ENCODE results near the gene CPLX1. TPM values are rescaled to one million over a fixed set of nuclear protein-coding genes. Genes with fewer than 3 reads are reported as not detected.

Gene CPLX1
- total RNA-seq, 4 donors from 2014 or later: 0.38 to 0.44 TPM; not detected in 2

DNA sequence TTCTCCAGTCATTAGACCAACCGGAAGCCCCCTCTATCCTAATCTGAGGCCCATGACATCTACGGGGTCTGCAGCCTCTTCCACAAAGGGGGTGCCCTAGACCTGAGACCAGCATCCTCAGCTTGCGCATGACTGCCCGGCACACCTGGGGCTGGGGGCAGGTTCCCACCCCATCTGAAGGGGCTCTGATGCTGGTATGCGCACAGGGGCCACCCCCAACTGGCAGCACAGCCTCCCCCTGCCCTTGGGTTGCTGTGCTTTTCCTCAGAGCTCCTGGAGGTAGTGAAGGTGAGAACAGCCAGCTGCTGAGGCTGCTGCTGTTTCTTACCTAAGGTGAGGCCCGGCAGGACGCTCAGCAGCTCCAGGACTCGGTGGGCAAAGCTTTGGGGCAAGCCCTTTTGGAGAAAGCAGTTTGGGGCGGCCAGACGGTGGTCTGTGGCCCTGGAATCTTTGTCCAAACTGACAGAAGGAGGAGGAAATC lies 18.9 kb upstream of the CPLX1 start:
- Histone ChIP-seq H3K4me3 (no peak overlapping the region), H3K4me1 (peaks cover 4% of the 10 kb centered on the region), H3K9me3 (no peaks in the 10 kb centered on the region), H3K27ac (no peak overlapping the region), H3K36me3 (peaks cover 16% of the 10 kb centered on the region), H3K27me3 (no peaks in the 10 kb centered on the region)
- WGBS: 93% methylated on average over 7 of the region's 10 CpGs
- DNase-seq (ENCODE audit: low spot score in 2 of 2): no peak
- TF ChIP-seq POLR2A (IDR thresholded peaks at IDR 0.05): no peak
- TF ChIP-seq, protein P1, sequence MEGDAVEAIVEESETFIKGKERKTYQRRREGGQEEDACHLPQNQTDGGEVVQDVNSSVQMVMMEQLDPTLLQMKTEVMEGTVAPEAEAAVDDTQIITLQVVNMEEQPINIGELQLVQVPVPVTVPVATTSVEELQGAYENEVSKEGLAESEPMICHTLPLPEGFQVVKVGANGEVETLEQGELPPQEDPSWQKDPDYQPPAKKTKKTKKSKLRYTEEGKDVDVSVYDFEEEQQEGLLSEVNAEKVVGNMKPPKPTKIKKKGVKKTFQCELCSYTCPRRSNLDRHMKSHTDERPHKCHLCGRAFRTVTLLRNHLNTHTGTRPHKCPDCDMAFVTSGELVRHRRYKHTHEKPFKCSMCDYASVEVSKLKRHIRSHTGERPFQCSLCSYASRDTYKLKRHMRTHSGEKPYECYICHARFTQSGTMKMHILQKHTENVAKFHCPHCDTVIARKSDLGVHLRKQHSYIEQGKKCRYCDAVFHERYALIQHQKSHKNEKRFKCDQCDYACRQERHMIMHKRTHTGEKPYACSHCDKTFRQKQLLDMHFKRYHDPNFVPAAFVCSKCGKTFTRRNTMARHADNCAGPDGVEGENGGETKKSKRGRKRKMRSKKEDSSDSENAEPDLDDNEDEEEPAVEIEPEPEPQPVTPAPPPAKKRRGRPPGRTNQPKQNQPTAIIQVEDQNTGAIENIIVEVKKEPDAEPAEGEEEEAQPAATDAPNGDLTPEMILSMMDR (IDR thresholded peaks at IDR 0.05): no peak
- no peak for TF ChIP-seq POLR2AphosphoS5 (IDR thresholded peaks at IDR 0.05)
- no peak for TF ChIP-seq EP300 (IDR thresholded peaks at IDR 0.05)

DNA sequence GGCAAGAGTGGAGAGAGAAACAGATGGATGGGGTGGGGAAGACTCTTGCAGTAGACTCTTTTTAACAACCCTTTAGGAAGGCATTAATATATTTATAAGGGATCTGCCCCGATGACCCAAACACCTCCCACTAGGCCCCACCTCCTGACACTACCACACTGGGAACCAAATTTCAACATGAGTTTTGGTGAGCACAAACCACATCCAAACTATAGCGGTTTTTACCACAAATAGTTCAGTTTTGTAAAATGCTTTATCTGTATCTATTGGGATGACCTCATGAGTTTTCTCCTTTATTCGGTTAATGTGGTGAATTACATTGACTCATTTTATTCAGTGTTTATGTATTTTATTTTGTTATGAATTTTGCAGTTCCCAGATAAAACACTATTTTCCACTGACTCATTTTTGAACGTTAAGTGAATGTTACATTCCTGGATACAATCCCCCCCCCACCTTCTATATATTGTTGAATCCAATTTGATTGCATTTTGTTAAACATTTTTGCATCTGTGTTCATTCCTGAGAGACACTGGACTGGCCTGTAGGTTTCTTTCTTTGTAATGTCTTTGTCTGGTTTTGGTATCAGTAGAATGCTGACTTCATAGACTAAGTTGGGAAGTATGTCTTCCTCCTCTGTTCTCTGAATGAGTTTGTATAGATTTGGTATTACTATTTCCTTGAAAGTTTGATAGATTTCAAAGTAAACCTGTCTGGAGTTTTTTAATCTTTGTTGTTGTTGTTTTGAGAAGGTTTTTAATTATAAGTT lies 13.9 kb upstream of the CPLX1 start:
- 84% methylated on average over 4 of the region's 4 CpGs for WGBS
- Histone ChIP-seq H3K9me3 (peaks cover 20% of the 10 kb centered on the region), H3K27me3 (peaks cover 3% of the 10 kb centered on the region)

DNA sequence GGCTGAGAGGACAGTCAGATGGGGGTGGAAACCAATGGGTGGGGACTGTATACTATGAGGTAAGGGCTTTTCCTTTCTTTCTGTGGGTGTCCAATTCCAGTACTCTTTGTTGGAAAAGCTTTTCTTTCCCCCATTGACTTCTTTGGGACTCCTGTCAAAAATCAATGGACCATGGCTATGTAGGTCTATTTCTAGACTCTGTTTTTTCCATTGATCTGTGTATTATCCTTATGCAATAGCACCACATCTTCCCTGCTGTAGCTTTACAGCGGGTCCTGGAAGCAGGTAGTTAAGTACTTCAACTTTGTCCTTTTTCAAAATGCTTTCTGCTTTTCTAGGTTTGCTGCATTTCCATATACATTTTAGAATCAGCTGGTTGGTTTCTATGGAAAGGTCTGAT lies 11.8 kb upstream of the CPLX1 start:
- Histone ChIP-seq H3K9me3 (peaks cover 20% of the 10 kb centered on the region), H3K4me1 (no peaks in the 10 kb centered on the region), H3K36me3 (no peaks in the 10 kb centered on the region), H3K4me3 (no peak overlapping the region), H3K27me3 (peaks cover 5% of the 10 kb centered on the region), H3K27ac (no peak overlapping the region)
- no peak for DNase-seq (ENCODE audit: low spot score in 2 of 2)
- WGBS: 92% methylated on average over 1 of the region's 1 CpG
- TF ChIP-seq POLR2A (IDR thresholded peaks at IDR 0.05): no peak
- TF ChIP-seq, protein P1 (IDR thresholded peaks at IDR 0.05): no peak

More for the DNA sequence above, 13.9 kb upstream of the CPLX1 start:
- Histone ChIP-seq H3K36me3 (no peaks in the 10 kb centered on the region), H3K4me1 (no peaks in the 10 kb centered on the region), H3K27ac (no peak overlapping the region), H3K4me3 (no peak overlapping the region)
- TF ChIP-seq, protein P1 (IDR thresholded peaks at IDR 0.05): no peak
- no peak for TF ChIP-seq EP300 (IDR thresholded peaks at IDR 0.05)
- TF ChIP-seq POLR2A (IDR thresholded peaks at IDR 0.05): no peak
- TF ChIP-seq POLR2AphosphoS5 (IDR thresholded peaks at IDR 0.05): no peak
- no peak for DNase-seq (ENCODE audit: low spot score in 2 of 2)

DNA sequence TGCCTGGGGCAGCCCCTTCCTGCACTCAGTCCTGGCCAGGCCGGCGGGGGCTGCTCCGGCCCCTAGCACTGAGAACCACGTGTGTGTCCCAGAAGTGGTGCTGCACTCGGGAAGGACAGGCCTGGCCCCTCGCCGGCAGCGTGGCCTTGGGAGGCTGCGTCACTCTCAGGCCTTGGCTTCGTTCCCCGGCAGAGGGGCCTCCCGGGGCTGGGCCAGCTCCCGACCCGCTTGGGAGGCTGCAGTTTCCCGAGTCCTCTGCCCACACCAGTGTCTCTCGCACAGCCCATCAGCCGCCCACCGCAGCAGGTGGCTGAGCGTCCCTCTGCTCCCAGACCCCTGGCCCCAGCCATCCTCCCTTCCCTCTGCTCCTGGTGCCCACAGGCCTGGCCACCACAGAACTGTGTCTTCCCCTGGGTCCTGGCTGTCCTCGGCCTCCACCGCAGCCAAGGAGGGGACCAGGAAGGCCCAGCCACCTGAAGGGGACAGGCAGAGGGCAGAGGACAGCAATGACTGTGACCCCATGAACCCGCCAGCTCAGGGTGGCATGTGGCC lies 10.9 kb upstream of the CPLX1 start:
- DNase-seq (ENCODE audit: low spot score in 2 of 2): no peak
- H3K4me3 ChIP-seq: no peak overlapping the region
- peaks cover 7% of the 10 kb centered on the region for H3K27me3 ChIP-seq
- H3K4me1 ChIP-seq: no peaks in the 10 kb centered on the region
- H3K27ac ChIP-seq: no peak overlapping the region
- H3K9me3 ChIP-seq: peaks cover 20% of the 10 kb centered on the region
- WGBS: 89% methylated on average over 15 of the region's 22 CpGs
- H3K36me3 ChIP-seq: no peaks in the 10 kb centered on the region
- TF ChIP-seq POLR2AphosphoS5 (IDR thresholded peaks at IDR 0.05) (no peak), POLR2A (IDR thresholded peaks at IDR 0.05) (no peak), EP300 (IDR thresholded peaks at IDR 0.05) (no peak)
- TF ChIP-seq, protein P1 (IDR thresholded peaks at IDR 0.05): no peak

DNA sequence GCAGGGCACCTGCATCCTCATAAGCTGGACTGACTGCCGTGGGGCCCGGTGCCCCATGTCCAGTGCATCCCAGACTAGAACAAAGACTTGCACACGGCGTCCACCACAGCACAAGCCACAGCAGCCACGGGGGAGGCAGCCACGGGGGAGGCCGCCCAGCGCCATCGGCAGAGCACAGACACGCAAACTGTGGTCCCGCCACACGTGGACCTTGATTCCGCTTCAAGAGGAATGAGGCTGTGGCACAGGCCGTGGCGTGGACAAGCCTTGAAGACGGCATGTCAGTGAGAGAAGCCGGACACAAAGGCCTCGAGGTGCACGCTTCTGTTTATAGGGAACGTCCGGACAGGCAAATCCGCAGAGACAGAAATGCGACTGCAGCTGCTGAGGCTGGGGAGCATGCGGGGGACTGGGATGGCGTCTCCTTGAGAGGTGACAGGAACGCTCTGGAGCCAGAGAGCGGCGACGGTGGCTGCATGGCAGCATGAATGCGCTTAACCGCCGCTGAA lies 10.1 kb upstream of the CPLX1 start:
- Histone ChIP-seq H3K9me3 (peaks cover 20% of the 10 kb centered on the region), H3K4me3 (no peak overlapping the region), H3K27me3 (peaks cover 12% of the 10 kb centered on the region), H3K36me3 (no peaks in the 10 kb centered on the region), H3K4me1 (no peaks in the 10 kb centered on the region), H3K27ac (no peak overlapping the region)
- no peak for DNase-seq (ENCODE audit: low spot score in 2 of 2)
- no peak for TF ChIP-seq EP300 (IDR thresholded peaks at IDR 0.05)
- TF ChIP-seq, protein P1 (IDR thresholded peaks at IDR 0.05): no peak
- no peak for TF ChIP-seq POLR2A (IDR thresholded peaks at IDR 0.05)
- TF ChIP-seq POLR2AphosphoS5 (IDR thresholded peaks at IDR 0.05): no peak
- 94% methylated on average over 30 of the region's 32 CpGs for WGBS
